Esophagus muscularis mucosa (tissue), 4 donors: Measurements from ENCODE around the gene PLD5.

Source experiments
- CTCF ChIP-seq, 3 experiments: fragments of 200-600 bp in 2 of 3; fragments of 450-650 bp in 1 of 3; sonication (generic) in 2 of 3; IDR thresholded peaks; one replicate each; pipeline ENCODE4 v1.5.1; 2017 to 2019; ENCODE audit warnings: antibody characterized with exemption in 3 of 3, mild to moderate bottlenecking in 2 of 3, moderate library complexity in 1 of 3
- EP300 ChIP-seq: sonication (generic); formaldehyde crosslinking; IDR thresholded peaks from one replicate; pipeline ENCODE4 v1.6.1; 2017; ENCODE audit warnings: antibody characterized with exemption
- POLR2A ChIP-seq: fragments of 450-650 bp; IDR thresholded peaks from one replicate; pipeline ENCODE4 v1.6.1; 2017; ENCODE audit warnings: antibody characterized with exemption, moderate library complexity, mild to moderate bottlenecking, low read depth
- POLR2AphosphoS5 ChIP-seq, 2 donors: sonication (generic); formaldehyde crosslinking; IDR thresholded peaks; one replicate each; pipeline ENCODE4 v1.6.1; 2017; ENCODE audit warnings: antibody characterized with exemption in 2 of 2

GRCh38 chr1:242452573-242452972 lies 71.9 kb downstream of the PLD5 start:
- TF ChIP-seq POLR2A (no peak), CTCF (IDR thresholded peaks at IDR 0.05) (no peak), EP300 (no peak), POLR2AphosphoS5 (IDR thresholded peaks at IDR 0.05) (no peak)
